HepG2 (cell line): Measurements from ENCODE around the gene TRIM66. TPM values are rescaled to one million over a fixed set of nuclear protein-coding genes. Genes with fewer than 3 reads are reported as not detected.

Source experiments
- AHR ChIP-seq: IDR thresholded peaks from 2 replicates; pipeline ENCODE4 v1.6.1; 2018; ENCODE audit warnings: missing genetic modification reagents, missing compliant biosample characterization
- FOXA3 ChIP-seq: IDR thresholded peaks from 2 replicates; pipeline ENCODE4 v1.6.1; 2016; ENCODE audit warnings: missing genetic modification reagents, missing compliant biosample characterization
- FOXO1 ChIP-seq: sonication (generic); formaldehyde crosslinking; IDR thresholded peaks from 2 replicates; pipeline ENCODE4 v1.4.0; 2020; ENCODE audit warnings: missing genetic modification reagents
- FOXP1 ChIP-seq, 2 experiments: fragments of 450-650 bp in 1 of 2; IDR thresholded peaks; 2 replicates each; pipeline ENCODE4 v1.6.1; 2017 to 2018; ENCODE audit warnings: antibody characterized with exemption in 1 of 2
- GABPB1 ChIP-seq: IDR thresholded peaks from 2 replicates; pipeline ENCODE4 v1.6.1; 2016; ENCODE audit warnings: mild to moderate bottlenecking, missing genetic modification reagents, moderate library complexity, missing compliant biosample characterization
- HNRNPH1 ChIP-seq: fragments of 200-400 bp; formaldehyde crosslinking; optimal IDR thresholded peaks from 2 replicates; pipeline ENCODE3; 2017; ENCODE audit warnings: mild to moderate bottlenecking, low read depth, low read length
- HOXA9 ChIP-seq: sonication (generic); formaldehyde crosslinking; IDR thresholded peaks from 2 replicates; pipeline ENCODE4 v1.8.1; 2022; ENCODE audit warnings: missing genetic modification reagents, mild to moderate bottlenecking, moderate library complexity, borderline replicate concordance
- KAT7 ChIP-seq: IDR thresholded peaks from 2 replicates; pipeline ENCODE4 v1.6.1; 2018; ENCODE audit warnings: borderline replicate concordance, missing compliant biosample characterization
- KDM5B ChIP-seq: sonication (generic); formaldehyde crosslinking; IDR thresholded peaks from 2 replicates; pipeline ENCODE4 v1.4.0; 2020; ENCODE audit warnings: missing genetic modification reagents, mild to moderate bottlenecking, borderline replicate concordance
- NFE2L2 ChIP-seq: fragments of 150-350 bp; IDR thresholded peaks from 2 replicates; pipeline ENCODE4 v1.6.1; 2014; ENCODE audit warnings: low read length
- NR1H2 ChIP-seq: sonication (generic); formaldehyde crosslinking; IDR thresholded peaks from 2 replicates; pipeline ENCODE4 v1.8.1; 2022; ENCODE audit warnings: low read depth, missing genetic modification reagents, borderline replicate concordance
- PITX1 ChIP-seq: sonication (generic); formaldehyde crosslinking; IDR thresholded peaks from 2 replicates; pipeline ENCODE4 v1.5.1; 2020; ENCODE audit warnings: mild to moderate bottlenecking, missing genetic modification reagents
- ZBTB1 ChIP-seq: sonication (generic); formaldehyde crosslinking; IDR thresholded peaks from 2 replicates; pipeline ENCODE4 v1.4.0; 2020; ENCODE audit warnings: missing genetic modification reagents, borderline replicate concordance
- ZNF121 ChIP-seq: sonication (generic); formaldehyde crosslinking; IDR thresholded peaks from 2 replicates; pipeline ENCODE4 v1.5.0; 2020; ENCODE audit warnings: mild to moderate bottlenecking, missing genetic modification reagents
- ZNF354B ChIP-seq: sonication (generic); formaldehyde crosslinking; IDR thresholded peaks from 2 replicates; pipeline ENCODE4 v1.8.0; 2022; ENCODE audit warnings: mild to moderate bottlenecking, missing genetic modification reagents
- ZNF766 ChIP-seq: sonication (generic); formaldehyde crosslinking; IDR thresholded peaks from 2 replicates; pipeline ENCODE4 v1.5.0; 2020; ENCODE audit warnings: missing genetic modification reagents, borderline replicate concordance
- ZSCAN9 ChIP-seq: IDR thresholded peaks from 2 replicates; pipeline ENCODE4 v1.6.1; 2016; ENCODE audit warnings: borderline replicate concordance
- polyA plus RNA-seq, 8 experiments: library from polyadenylated mRNA; depleted of rRNA in 3 of 8; stranded (reverse) in 7 of 8; unstranded in 1 of 8; fragments of >200 nt; fragmentation: Illumina TruSeq in 4 of 8; extraction: Trizol in 4 of 8; gene quantifications; 2 replicates each; pipeline versions ENCODE4 v1.2.1 to v1.2.3, GENCODE V29; 2011 to 2016; ENCODE audit warnings: low read depth in 4 of 8, missing spikeins in 1 of 8, mixed read lengths in 1 of 8; ENCODE audit not compliant: insufficient read depth in 1 of 8
- total RNA-seq, 5 experiments: library from RNA; depleted of rRNA; stranded (reverse); fragments of >200 nt; fragmentation: Illumina TruSeq; extraction: Trizol; gene quantifications; 2 replicates each; pipeline ENCODE4 v1.2.3, GENCODE V29; 2016; ENCODE audit warnings: low read depth in 1 of 5
- TF ChIP-seq, protein P1 (sequence below): sonication (generic); formaldehyde crosslinking; IDR thresholded peaks from 2 replicates; pipeline ENCODE4 v1.4.0; 2020; ENCODE audit warnings: missing genetic modification reagents, borderline replicate concordance
- TF ChIP-seq, protein P2 (sequence below): sonication (generic); formaldehyde crosslinking; IDR thresholded peaks from 2 replicates; pipeline ENCODE4 v1.4.0; 2020; ENCODE audit warnings: missing genetic modification reagents

TRIM66 gene
- total and polyA plus RNA-seq, 2 of the 13 experiments (the other 11 are each of a cell fraction or from before 2014, with no cell fraction given), result 4.9 to 6.1 TPM

DNA sequence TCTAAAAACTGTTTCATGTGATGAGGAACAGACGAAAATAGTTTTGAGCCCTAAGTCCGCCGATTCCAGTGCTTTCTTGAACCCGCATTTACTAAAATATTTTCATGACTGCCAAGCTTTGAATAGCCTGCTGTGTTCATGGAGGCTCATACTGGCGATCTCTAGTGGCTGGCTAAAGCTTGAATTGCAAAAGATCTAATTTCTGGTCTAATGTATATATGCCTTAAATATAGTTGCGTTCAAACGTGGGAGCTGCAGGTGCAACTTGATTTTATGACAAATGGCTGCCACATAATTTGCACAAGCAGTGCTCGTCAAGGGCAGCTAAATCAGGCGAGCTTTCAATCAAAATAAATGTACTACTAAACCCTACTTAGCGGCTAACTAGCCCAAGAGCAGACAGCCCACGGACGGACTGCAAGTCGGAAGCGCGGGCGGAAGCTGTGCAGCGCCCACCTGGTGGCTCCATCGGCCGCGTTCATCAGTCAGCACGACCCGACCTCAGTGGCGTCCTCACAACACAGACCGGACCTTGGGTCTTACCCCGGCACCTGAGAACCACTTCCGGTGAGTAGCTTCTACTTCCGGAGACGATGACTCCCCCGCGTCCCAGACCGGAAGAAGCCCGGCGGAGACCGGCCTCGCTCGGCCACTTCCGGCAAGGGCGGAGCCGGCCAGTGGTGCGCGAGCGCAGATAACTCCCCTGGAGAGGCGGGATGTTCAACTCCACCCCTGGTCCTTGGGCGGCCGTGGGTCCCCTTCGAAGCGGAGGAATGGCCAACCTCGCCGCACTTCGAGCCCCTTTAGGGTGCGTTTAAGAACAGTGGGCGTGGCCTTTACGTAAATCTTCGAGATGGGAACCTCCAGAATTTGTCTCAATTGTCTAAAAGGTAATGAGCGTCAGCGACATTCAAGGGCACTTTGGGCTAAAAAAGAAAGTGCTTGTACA, 6.2 kb upstream of the TRIM66 start (continued):
- no peak for TF ChIP-seq FOXP1 (IDR thresholded peaks at IDR 0.05)
- no peak; the same call in 1 of the 2 replicates for TF ChIP-seq FOXP1 (CRISPR knock-in tag; IDR thresholded peaks at IDR 0.05)
- TF ChIP-seq, protein P1, sequence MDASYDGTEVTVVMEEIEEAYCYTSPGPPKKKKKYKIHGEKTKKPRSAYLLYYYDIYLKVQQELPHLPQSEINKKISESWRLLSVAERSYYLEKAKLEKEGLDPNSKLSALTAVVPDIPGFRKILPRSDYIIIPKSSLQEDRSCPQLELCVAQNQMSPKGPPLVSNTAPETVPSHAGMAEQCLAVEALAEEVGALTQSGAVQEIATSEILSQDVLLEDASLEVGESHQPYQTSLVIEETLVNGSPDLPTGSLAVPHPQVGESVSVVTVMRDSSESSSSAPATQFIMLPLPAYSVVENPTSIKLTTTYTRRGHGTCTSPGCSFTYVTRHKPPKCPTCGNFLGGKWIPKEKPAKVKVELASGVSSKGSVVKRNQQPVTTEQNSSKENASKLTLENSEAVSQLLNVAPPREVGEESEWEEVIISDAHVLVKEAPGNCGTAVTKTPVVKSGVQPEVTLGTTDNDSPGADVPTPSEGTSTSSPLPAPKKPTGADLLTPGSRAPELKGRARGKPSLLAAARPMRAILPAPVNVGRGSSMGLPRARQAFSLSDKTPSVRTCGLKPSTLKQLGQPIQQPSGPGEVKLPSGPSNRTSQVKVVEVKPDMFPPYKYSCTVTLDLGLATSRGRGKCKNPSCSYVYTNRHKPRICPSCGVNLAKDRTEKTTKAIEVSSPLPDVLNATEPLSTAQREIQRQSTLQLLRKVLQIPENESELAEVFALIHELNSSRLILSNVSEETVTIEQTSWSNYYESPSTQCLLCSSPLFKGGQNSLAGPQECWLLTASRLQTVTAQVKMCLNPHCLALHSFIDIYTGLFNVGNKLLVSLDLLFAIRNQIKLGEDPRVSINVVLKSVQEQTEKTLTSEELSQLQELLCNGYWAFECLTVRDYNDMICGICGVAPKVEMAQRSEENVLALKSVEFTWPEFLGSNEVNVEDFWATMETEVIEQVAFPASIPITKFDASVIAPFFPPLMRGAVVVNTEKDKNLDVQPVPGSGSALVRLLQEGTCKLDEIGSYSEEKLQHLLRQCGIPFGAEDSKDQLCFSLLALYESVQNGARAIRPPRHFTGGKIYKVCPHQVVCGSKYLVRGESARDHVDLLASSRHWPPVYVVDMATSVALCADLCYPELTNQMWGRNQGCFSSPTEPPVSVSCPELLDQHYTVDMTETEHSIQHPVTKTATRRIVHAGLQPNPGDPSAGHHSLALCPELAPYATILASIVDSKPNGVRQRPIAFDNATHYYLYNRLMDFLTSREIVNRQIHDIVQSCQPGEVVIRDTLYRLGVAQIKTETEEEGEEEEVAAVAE (CRISPR knock-in tag), result peak; percentile 78; the same call in 1 of the 2 replicates
- TF ChIP-seq ZBTB1, result no peak
- peak; percentile 29; the same call in 1 of the 2 replicates for TF ChIP-seq FOXO1 (CRISPR knock-in tag)
- no peak for TF ChIP-seq HNRNPH1
- no peak; the same call in 1 of the 2 replicates for TF ChIP-seq ZNF766 (CRISPR knock-in tag)
- peak; percentile 76; the same call in 1 of the 2 replicates for TF ChIP-seq KDM5B
- TF ChIP-seq GABPB1 (CRISPR knock-in tag), result peak; percentile 99
- peak; percentile 57; the same call in 1 of the 2 replicates for TF ChIP-seq FOXA3
- TF ChIP-seq KAT7 (CRISPR knock-in tag), result peak; percentile 90; the same call in 1 of the 2 replicates
- no peak for TF ChIP-seq HOXA9 (CRISPR knock-in tag)
- TF ChIP-seq, protein P2, sequence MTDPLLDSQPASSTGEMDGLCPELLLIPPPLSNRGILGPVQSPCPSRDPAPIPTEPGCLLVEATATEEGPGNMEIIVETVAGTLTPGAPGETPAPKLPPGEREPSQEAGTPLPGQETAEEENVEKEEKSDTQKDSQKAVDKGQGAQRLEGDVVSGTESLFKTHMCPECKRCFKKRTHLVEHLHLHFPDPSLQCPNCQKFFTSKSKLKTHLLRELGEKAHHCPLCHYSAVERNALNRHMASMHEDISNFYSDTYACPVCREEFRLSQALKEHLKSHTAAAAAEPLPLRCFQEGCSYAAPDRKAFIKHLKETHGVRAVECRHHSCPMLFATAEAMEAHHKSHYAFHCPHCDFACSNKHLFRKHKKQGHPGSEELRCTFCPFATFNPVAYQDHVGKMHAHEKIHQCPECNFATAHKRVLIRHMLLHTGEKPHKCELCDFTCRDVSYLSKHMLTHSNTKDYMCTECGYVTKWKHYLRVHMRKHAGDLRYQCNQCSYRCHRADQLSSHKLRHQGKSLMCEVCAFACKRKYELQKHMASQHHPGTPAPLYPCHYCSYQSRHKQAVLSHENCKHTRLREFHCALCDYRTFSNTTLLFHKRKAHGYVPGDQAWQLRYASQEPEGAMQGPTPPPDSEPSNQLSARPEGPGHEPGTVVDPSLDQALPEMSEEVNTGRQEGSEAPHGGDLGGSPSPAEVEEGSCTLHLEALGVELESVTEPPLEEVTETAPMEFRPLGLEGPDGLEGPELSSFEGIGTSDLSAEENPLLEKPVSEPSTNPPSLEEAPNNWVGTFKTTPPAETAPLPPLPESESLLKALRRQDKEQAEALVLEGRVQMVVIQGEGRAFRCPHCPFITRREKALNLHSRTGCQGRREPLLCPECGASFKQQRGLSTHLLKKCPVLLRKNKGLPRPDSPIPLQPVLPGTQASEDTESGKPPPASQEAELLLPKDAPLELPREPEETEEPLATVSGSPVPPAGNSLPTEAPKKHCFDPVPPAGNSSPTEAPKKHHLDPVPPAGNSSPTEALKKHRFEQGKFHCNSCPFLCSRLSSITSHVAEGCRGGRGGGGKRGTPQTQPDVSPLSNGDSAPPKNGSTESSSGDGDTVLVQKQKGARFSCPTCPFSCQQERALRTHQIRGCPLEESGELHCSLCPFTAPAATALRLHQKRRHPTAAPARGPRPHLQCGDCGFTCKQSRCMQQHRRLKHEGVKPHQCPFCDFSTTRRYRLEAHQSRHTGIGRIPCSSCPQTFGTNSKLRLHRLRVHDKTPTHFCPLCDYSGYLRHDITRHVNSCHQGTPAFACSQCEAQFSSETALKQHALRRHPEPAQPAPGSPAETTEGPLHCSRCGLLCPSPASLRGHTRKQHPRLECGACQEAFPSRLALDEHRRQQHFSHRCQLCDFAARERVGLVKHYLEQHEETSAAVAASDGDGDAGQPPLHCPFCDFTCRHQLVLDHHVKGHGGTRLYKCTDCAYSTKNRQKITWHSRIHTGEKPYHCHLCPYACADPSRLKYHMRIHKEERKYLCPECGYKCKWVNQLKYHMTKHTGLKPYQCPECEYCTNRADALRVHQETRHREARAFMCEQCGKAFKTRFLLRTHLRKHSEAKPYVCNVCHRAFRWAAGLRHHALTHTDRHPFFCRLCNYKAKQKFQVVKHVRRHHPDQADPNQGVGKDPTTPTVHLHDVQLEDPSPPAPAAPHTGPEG (CRISPR knock-in tag), result peak; percentile 90
- peak; percentile 81 for TF ChIP-seq AHR (CRISPR knock-in tag)
- no peak for TF ChIP-seq NR1H2 (CRISPR knock-in tag)
- TF ChIP-seq ZNF354B (CRISPR knock-in tag), result 0 out of 2 replicates have a peak, but pooled peaks have one; percentile 28
- TF ChIP-seq NFE2L2, result no peak
- no peak for TF ChIP-seq ZSCAN9 (CRISPR knock-in tag)
- TF ChIP-seq PITX1 (CRISPR knock-in tag), result peak; percentile 86
- TF ChIP-seq ZNF121 (CRISPR knock-in tag), result peak; percentile 8; the same call in 1 of the 2 replicates
